VCaP (cell line): ENCODE measurements around the gene VPS8.
"Not testable (repeated sequence)": the region's sequence is repeated elsewhere in the genome, so short reads cannot be mapped to it uniquely, and the experiment has no call there.

ENCODE experiments used
- H3K27ac ChIP-seq: fragments of 450-650 bp; 2 replicates; pipeline ENCODE4 v1.5.1; 2017
- CTCF ChIP-seq: fragments of 450-650 bp; conservative IDR thresholded peaks from 2 replicates; pipeline ENCODE4 v1.5.1; 2017; ENCODE audit warnings: mild to moderate bottlenecking, moderate library complexity

The VPS8 gene

GRCh38 chr3:185009650-185010049, 197.7 kb downstream of the VPS8 start:
- no peak for TF ChIP-seq CTCF
- no peak overlapping the region for H3K27ac ChIP-seq

- not testable (repeated sequence) for H3K27ac ChIP-seq
Observed at GRCh38 chr3:185017584-185017983, 205.6 kb downstream of the VPS8 start.

- not testable (repeated sequence) for H3K27ac ChIP-seq
Observed at GRCh38 chr3:185017996-185018395, 206.0 kb downstream of the VPS8 start.

DNA sequence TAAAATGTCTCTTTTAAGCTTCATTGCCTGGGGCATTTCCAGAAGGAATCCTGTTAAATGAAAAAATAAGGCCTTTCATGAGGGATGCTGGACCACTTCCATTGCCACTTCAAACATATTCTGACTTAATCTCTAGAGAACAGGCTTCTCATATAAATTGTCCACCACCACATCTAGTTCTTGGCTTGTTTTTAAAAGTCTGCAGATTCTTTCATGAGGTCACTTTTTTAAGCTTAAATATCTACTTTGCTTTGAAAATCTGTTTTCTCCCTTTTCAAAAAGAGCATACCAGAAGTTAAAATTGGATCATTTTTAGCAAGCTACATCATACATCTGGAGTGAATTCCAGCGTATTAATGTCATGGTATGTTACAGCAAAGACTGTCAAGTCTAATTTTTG, 209.3 kb downstream of the VPS8 start:
- TF ChIP-seq CTCF: no peak

GRCh38 chr3:185024406-185024805, 212.4 kb downstream of the VPS8 start:
- no peak for TF ChIP-seq CTCF
- no peak overlapping the region for H3K27ac ChIP-seq

More for the DNA sequence above, 209.3 kb downstream of the VPS8 start:
- H3K27ac ChIP-seq: no peak overlapping the region

DNA sequence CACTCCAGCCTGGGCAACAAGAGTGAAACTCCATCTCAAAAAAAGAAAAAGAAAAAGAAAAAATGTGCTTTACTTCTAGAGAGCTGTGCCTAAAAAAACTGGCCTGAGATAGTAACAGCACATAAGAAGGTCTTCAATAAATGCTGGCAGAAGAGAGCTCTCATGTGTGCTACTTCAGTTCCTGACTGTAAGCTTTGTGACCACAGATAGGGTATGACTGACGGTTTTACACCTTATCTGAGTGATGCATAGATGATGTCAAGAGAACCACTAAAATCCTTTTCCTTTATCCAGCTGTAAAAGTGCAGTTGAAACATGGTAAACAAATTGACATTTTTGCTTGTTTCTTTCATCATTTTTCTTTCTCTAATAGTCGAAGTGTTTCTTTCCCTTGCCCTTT, 213.0 kb downstream of the VPS8 start:
- TF ChIP-seq CTCF: no peak
- H3K27ac ChIP-seq: no peak overlapping the region

- H3K27ac ChIP-seq: no peak overlapping the region
- no peak for TF ChIP-seq CTCF
Observed at GRCh38 chr3:185028121-185028520, 216.2 kb downstream of the VPS8 start.

- no peak for TF ChIP-seq CTCF
- no peak overlapping the region for H3K27ac ChIP-seq
Observed at GRCh38 chr3:185029086-185029485, 217.1 kb downstream of the VPS8 start.

DNA sequence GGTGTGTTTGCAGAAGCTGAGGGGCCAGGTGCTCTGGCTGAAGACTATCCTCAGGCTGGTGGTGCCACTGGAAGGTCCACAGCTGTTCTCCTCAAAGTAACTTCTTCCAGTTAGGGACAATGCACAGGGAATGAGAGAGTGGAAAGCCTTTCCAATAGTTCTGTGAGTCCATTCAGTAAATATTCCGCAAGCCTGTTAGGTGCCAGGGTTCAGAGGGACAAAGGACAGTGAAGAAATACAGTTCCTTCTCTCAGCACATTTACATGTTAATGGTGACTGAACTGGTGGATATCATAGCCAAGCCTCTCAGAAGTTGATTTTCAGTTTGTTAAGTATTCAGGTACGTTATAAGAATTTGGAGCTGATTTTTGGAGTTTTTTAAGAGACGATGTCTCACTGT, 218.4 kb downstream of the VPS8 start:
- H3K27ac ChIP-seq: no peak overlapping the region
- TF ChIP-seq CTCF: no peak
